Nephron (organoid): ENCODE measurements around the gene MYO3B.
"Not testable (repeated sequence)": the region's sequence is repeated elsewhere in the genome, so short reads cannot be mapped to it uniquely, and the experiment has no call there.

Source experiments
- H3K27ac Mint-ChIP-seq, 3 experiments: 2 replicates each; pipeline ENCODE4 v1.8.0; 2020; ENCODE audit warnings: mixed read lengths in 3 of 3, mild to moderate bottlenecking in 2 of 3, moderate library complexity in 1 of 3
- H3K27me3 Mint-ChIP-seq: 2 replicates; pipeline ENCODE4 v1.8.0; 2021; ENCODE audit warnings: low read depth, mild to moderate bottlenecking, moderate library complexity, mixed read lengths
- H3K36me3 Mint-ChIP-seq: 2 replicates; pipeline ENCODE4 v1.8.0; 2020; ENCODE audit warnings: low read depth, mixed read lengths
- H3K4me1 Mint-ChIP-seq: 2 replicates; pipeline ENCODE4 v1.8.0; 2020; ENCODE audit warnings: mixed read lengths
- H3K4me3 Mint-ChIP-seq, 3 experiments: 2 replicates each; pipeline ENCODE4 v1.8.0; 2020; ENCODE audit warnings: mild to moderate bottlenecking in 3 of 3, mixed read lengths in 3 of 3, moderate library complexity in 2 of 3
- H3K9me3 Mint-ChIP-seq: 2 replicates; pipeline ENCODE4 v1.8.0; 2020; ENCODE audit warnings: mixed read lengths
- TF ChIP-seq, protein P1 (sequence below), 3 experiments: fragments of 200-600 bp; sonication (generic); IDR thresholded peaks; one replicate each; pipeline ENCODE4 v1.5.0; 2021; ENCODE audit warnings: antibody characterized with exemption in 3 of 3; ENCODE audit not compliant: unreplicated experiment in 3 of 3

Gene MYO3B

DNA sequence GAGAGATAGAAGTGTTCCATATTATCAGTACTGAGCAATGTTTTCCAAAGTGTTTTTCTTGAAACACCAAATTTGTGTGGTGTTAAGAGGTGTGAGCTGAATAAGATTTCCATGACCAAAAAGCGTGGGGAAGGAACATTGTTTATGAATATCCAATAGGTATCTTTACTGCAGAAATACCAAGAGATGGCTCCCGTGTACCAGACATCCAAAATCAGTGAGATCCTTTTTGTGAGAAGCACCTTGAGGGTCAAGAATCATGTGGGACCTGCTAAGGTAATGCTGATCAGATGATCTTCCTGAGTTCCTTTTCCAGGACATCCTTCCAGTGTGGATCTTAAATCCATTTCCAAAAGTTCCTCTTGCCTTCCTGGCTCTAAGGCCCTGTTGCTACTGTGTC lies 246.0 kb downstream of the MYO3B start:
- no peaks in the 10 kb centered on the region for H3K9me3 Mint-ChIP-seq
- peaks cover 14% of the 10 kb centered on the region for H3K27me3 Mint-ChIP-seq
- no peak overlapping the region for H3K27ac Mint-ChIP-seq
- H3K4me3 Mint-ChIP-seq: no peak overlapping the region
- TF ChIP-seq, protein P1, sequence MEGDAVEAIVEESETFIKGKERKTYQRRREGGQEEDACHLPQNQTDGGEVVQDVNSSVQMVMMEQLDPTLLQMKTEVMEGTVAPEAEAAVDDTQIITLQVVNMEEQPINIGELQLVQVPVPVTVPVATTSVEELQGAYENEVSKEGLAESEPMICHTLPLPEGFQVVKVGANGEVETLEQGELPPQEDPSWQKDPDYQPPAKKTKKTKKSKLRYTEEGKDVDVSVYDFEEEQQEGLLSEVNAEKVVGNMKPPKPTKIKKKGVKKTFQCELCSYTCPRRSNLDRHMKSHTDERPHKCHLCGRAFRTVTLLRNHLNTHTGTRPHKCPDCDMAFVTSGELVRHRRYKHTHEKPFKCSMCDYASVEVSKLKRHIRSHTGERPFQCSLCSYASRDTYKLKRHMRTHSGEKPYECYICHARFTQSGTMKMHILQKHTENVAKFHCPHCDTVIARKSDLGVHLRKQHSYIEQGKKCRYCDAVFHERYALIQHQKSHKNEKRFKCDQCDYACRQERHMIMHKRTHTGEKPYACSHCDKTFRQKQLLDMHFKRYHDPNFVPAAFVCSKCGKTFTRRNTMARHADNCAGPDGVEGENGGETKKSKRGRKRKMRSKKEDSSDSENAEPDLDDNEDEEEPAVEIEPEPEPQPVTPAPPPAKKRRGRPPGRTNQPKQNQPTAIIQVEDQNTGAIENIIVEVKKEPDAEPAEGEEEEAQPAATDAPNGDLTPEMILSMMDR (IDR thresholded peaks at IDR 0.05; ENCODE audit: unreplicated experiment in 3 of 3): no peak
- H3K4me1 Mint-ChIP-seq: no peaks in the 10 kb centered on the region
- no peaks in the 10 kb centered on the region for H3K36me3 Mint-ChIP-seq

DNA sequence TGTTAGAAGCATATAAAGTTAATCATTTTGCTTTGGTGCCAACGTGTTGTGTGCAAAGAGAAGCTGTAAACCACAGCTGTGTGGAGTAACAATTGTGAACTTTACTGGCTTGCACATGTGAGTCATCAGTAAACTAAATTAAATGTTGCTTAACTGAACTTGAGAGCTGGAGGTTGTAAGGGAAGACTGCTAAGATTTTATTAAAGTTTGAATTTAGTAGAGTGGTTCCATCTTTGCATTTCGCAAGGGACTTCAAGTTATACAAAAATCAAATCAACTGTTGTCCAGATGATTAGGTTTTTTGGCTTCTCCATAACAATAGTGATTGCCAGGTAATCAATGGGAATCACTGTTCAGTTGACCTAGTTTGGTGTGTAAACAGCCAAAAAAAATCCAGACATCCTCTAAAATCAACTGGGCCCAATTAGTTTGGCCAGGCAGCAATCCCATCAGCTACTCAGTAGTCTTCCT lies 247.4 kb downstream of the MYO3B start:
- H3K4me1 Mint-ChIP-seq: no peaks in the 10 kb centered on the region
- H3K9me3 Mint-ChIP-seq: no peaks in the 10 kb centered on the region
- no peaks in the 10 kb centered on the region for H3K36me3 Mint-ChIP-seq
- H3K27me3 Mint-ChIP-seq: peaks cover 14% of the 10 kb centered on the region
- H3K27ac Mint-ChIP-seq: no peak overlapping the region
- H3K4me3 Mint-ChIP-seq: no peak overlapping the region
- TF ChIP-seq, protein P1 (IDR thresholded peaks at IDR 0.05; ENCODE audit: unreplicated experiment in 3 of 3): no peak

DNA sequence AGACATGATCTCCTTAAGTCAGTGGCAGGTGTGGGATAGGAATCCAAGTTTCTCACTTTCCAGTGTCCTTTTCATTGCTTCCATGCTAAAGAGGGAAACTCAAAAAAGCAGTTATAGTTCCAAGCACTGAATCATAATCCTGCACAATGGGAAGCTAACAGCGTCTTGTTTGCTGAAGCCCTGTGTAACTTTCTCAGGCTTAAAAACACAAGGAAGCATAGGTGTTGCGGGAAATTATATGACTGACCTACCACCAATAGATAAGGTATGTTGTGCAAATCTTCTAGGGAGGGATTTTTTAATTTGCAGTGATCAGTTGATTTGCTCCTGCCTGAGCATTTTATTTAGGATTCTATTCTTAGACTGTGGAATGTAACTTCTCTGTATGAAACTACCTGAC lies 250.9 kb downstream of the MYO3B start:
- H3K9me3 Mint-ChIP-seq: no peaks in the 10 kb centered on the region
- H3K27ac Mint-ChIP-seq: no peak overlapping the region
- TF ChIP-seq, protein P1 (IDR thresholded peaks at IDR 0.05; ENCODE audit: unreplicated experiment in 3 of 3): no peak
- H3K36me3 Mint-ChIP-seq: no peaks in the 10 kb centered on the region
- no peak overlapping the region for H3K4me3 Mint-ChIP-seq
- peaks cover 11% of the 10 kb centered on the region for H3K27me3 Mint-ChIP-seq
- H3K4me1 Mint-ChIP-seq: no peaks in the 10 kb centered on the region

DNA sequence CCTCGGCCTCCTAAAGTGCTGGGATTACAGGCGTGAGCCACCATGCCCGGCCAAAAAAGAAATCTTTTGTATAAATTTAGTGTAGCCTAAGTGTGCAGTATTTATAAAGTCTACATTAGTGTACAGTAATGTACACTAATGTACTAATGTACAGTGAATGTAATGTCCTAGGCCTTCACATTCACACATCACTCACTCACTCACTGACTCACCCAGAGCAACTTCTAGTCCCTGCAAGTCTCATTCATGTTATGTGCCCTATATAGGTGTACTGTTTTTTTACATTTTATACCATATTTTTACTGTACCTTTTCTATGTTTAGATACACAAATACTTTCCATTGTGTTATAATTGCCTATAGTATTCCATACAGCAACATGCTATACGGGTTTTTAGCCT lies 254.9 kb downstream of the MYO3B start:
- Mint-ChIP-seq H3K27ac (no peak overlapping the region), H3K27me3 (peaks cover 20% of the 10 kb centered on the region), H3K36me3 (no peaks in the 10 kb centered on the region), H3K4me1 (peaks cover 21% of the 10 kb centered on the region), H3K4me3 (no peak overlapping the region), H3K9me3 (no peaks in the 10 kb centered on the region)
- TF ChIP-seq, protein P1 (IDR thresholded peaks at IDR 0.05; ENCODE audit: unreplicated experiment in 3 of 3): no peak

DNA sequence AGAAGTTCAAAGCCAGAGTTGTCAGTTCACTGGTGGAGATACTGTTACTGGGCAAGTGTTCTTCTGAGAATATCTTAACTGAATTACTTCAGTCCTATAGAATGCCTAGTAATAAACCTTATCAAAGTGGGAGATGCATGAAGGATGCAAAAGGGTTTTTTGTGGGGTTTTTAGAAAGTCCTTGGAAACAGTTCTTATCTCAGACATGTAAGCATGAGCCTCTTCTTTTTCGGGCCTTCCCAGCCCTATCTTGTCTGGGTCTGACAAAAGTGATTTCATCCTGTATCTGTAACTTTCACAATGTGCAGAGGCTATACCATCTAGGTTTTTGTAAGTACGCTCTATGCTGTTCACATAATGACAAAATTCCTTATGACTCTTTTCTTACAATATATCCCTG lies 255.5 kb downstream of the MYO3B start:
- peaks cover 20% of the 10 kb centered on the region for H3K27me3 Mint-ChIP-seq
- no peaks in the 10 kb centered on the region for H3K9me3 Mint-ChIP-seq
- no peak overlapping the region for H3K4me3 Mint-ChIP-seq
- TF ChIP-seq, protein P1 (IDR thresholded peaks at IDR 0.05; ENCODE audit: unreplicated experiment in 3 of 3): no peak
- H3K27ac Mint-ChIP-seq: no peak overlapping the region
- no peaks in the 10 kb centered on the region for H3K36me3 Mint-ChIP-seq
- H3K4me1 Mint-ChIP-seq: peaks cover 25% of the 10 kb centered on the region

DNA sequence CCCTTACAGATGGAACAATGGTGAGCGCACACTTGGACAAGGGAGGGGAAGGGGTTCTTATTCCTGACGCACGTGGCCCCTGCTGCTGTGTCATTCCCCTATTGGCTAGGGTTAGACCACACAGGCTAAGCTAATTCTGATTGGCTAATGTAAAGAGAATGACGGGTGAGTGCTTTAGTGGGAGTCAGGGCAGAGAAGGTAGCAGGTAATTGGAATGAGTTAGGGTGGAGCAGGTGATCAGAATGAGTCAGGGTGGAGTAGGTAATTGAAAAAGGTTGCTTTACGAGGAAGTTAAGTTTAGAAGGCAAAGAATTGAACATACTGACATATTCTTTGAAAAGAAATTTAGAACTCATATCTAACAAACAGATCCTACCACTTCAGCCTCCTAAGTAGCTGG lies 256.4 kb downstream of the MYO3B start:
- not testable (repeated sequence) for H3K36me3 Mint-ChIP-seq, H3K9me3 Mint-ChIP-seq, H3K27ac Mint-ChIP-seq, H3K4me3 Mint-ChIP-seq
- Mint-ChIP-seq H3K4me1 (peaks cover 25% of the 10 kb centered on the region), H3K27me3 (peaks cover 20% of the 10 kb centered on the region)
